ENCODE data around the gene SASH1.

DNA sequence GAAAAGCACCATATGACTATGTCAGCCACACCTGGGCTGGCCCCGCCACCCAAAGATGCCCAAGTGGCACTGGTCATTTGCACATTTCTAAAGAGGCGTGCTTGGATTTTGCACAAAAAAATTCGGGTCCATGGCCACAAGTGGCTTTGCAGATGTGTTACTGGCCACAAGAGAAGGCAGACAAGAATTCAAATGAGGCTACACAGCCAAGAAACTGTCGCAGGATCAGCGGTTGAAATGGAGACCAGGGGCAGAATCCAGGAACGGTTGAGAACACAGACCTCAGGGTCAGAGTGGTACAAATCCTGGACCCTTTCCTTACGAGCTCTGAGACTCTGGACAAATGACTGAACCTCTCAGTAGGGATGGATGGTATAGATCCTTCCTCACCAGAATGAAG lies 48.6 kb upstream of the SASH1 start:
- TF ChIP-seq, protein P1, sequence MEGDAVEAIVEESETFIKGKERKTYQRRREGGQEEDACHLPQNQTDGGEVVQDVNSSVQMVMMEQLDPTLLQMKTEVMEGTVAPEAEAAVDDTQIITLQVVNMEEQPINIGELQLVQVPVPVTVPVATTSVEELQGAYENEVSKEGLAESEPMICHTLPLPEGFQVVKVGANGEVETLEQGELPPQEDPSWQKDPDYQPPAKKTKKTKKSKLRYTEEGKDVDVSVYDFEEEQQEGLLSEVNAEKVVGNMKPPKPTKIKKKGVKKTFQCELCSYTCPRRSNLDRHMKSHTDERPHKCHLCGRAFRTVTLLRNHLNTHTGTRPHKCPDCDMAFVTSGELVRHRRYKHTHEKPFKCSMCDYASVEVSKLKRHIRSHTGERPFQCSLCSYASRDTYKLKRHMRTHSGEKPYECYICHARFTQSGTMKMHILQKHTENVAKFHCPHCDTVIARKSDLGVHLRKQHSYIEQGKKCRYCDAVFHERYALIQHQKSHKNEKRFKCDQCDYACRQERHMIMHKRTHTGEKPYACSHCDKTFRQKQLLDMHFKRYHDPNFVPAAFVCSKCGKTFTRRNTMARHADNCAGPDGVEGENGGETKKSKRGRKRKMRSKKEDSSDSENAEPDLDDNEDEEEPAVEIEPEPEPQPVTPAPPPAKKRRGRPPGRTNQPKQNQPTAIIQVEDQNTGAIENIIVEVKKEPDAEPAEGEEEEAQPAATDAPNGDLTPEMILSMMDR (IDR thresholded peaks at IDR 0.05), result no peak
- no peak for TF ChIP-seq POLR2A (IDR thresholded peaks at IDR 0.05)

Data from body of pancreas (tissue), 4 donors.